ENCODE measurements around the gene WDR70. TPM values are rescaled to one million over a fixed set of nuclear protein-coding genes. Genes with fewer than 3 reads are reported as not detected.

Gene WDR70
- total and polyA plus RNA-seq, 3 experiments from 2014 or later = 15.5 to 39.1 (median 36.5) TPM

DNA sequence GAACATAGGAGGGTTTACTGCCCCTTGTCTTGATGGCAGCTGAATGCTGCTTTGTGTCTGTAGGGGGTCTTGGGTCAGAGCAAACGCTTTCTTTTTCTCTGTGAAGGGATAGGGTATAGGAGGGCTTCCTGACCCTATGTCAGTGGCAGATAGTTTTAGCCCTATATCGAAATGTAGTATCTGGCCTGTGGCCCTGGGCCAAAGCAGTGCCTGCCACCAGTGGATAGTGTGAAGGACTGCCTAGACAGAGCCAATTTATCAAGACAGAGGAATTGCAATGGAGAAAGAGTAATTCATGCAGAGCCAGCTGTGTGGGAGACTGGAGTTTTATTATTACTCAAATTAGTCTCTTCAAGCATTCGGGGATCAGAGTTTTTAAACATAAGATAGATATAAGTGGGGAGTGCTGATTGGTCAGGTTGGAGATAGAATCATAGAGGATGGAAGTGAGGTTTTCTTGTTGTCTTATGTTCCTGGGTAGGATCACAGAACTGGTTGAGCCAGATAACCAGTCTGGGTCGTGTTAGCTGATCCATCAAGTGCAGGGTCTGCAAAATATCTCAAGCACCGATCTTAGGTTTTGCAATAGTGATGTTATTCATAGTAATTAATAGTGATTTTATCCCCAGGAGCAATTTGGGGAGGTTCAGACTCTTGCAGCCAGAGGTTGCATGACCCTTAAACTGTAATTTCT is 282.3 kb downstream of the WDR70 start:
- DNase-seq = no peak
- Histone ChIP-seq H3K27ac (ENCODE audit: low read depth, low read length) (no peak overlapping the region), H3K4me3 (ENCODE audit: low read length) (no peak overlapping the region), H3K27me3 (ENCODE audit: insufficient read depth, low read length, poor library complexity, severe bottlenecking) (no peaks in the 10 kb centered on the region), H3K9me3 (ENCODE audit: low read length) (no peaks in the 10 kb centered on the region), H3K36me3 (ENCODE audit: insufficient read depth, low read length) (no peaks in the 10 kb centered on the region), H3K4me1 (ENCODE audit: insufficient read depth, low read length) (no peaks in the 10 kb centered on the region)
- Mint-ChIP-seq H3K9me3 (no peaks in the 10 kb centered on the region), H3K36me3 (peaks cover 4 to 8% (median 5%) of the 10 kb centered on the region in 3 donors), H3K4me3 (no peak overlapping the region), H3K4me1 (peaks cover 8 to 24% (median 14%) of the 10 kb centered on the region in 3 donors), H3K27ac (no peak overlapping the region), H3K27me3 (no peaks in the 10 kb centered on the region)
- POLR2A ChIA-PET = no interaction called here
- CTCF ChIA-PET = no interaction called here

DNA sequence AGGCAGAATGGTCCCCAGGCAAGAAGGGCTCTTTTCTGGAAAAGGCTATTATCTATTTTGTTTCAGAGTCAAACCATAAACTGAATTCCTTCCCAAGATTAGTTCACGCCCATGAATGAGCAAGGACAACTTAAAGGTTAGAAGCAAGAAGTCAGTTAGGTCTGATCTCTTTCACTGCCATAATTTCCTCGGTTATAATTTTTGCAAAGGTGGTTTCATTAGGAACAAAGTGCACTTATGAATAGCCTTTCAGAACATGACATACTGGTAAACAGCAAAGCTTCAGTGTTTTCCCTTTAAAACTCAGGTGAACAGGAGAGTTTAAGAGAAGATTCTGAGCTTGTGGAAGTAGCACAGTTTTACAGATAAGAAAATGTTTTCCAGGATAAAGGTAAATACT is 282.8 kb downstream of the WDR70 start:
- H3K4me1 Mint-ChIP-seq = peaks cover 8 to 24% (median 14%) of the 10 kb centered on the region in 3 donors
- Histone ChIP-seq H3K36me3 (ENCODE audit: insufficient read depth, low read length) (no peaks in the 10 kb centered on the region), H3K27ac (ENCODE audit: low read depth, low read length) (no peak overlapping the region), H3K27me3 (ENCODE audit: insufficient read depth, low read length, poor library complexity, severe bottlenecking) (no peaks in the 10 kb centered on the region), H3K4me1 (ENCODE audit: insufficient read depth, low read length) (no peaks in the 10 kb centered on the region), H3K9me3 (ENCODE audit: low read length) (no peaks in the 10 kb centered on the region), H3K4me3 (ENCODE audit: low read length) (no peak overlapping the region)
- ChIA-PET POLR2A (no interaction called here), CTCF (no interaction called here)
- no peak overlapping the region for H3K4me3 Mint-ChIP-seq
- H3K27ac Mint-ChIP-seq = no peak overlapping the region
- H3K27me3 Mint-ChIP-seq = no peaks in the 10 kb centered on the region
- DNase-seq = no peak
- peaks cover 4 to 7% (median 5%) of the 10 kb centered on the region in 3 donors for H3K36me3 Mint-ChIP-seq
- H3K9me3 Mint-ChIP-seq = no peaks in the 10 kb centered on the region

- ChIA-PET CTCF (no interaction called here), POLR2A (no interaction called here)
- Mint-ChIP-seq H3K4me3 (no peak overlapping the region), H3K9me3 (no peaks in the 10 kb centered on the region), H3K4me1 (peaks cover 8 to 24% (median 14%) of the 10 kb centered on the region in 3 donors), H3K36me3 (peaks cover 4 to 6% (median 5%) of the 10 kb centered on the region in 3 donors), H3K27ac (peak overlapping the region in 1 of 8 donors; percentile 15), H3K27me3 (no peaks in the 10 kb centered on the region)
- Histone ChIP-seq H3K4me1 (ENCODE audit: insufficient read depth, low read length) (no peaks in the 10 kb centered on the region), H3K4me3 (ENCODE audit: low read length) (no peak overlapping the region), H3K27ac (ENCODE audit: low read depth, low read length) (no peak overlapping the region), H3K27me3 (ENCODE audit: insufficient read depth, low read length, poor library complexity, severe bottlenecking) (no peaks in the 10 kb centered on the region), H3K9me3 (ENCODE audit: low read length) (no peaks in the 10 kb centered on the region), H3K36me3 (ENCODE audit: insufficient read depth, low read length) (no peaks in the 10 kb centered on the region)
- no peak for DNase-seq
Observed at GRCh38 chr5:37662362-37662761, 283.2 kb downstream of the WDR70 start.

GRCh38 chr5:37662789-37663485 is 283.8 kb downstream of the WDR70 start:
- Mint-ChIP-seq H3K27ac (peak overlapping the region in 1 of 8 donors; percentile 15), H3K4me3 (no peak overlapping the region), H3K9me3 (no peaks in the 10 kb centered on the region), H3K4me1 (peaks cover 8 to 24% (median 9%) of the 10 kb centered on the region in 3 donors), H3K27me3 (no peaks in the 10 kb centered on the region), H3K36me3 (peaks cover 4 to 6% (median 5%) of the 10 kb centered on the region in 3 donors)
- H3K9me3 ChIP-seq (ENCODE audit: low read length) = no peaks in the 10 kb centered on the region
- DNase-seq = no peak
- no peaks in the 10 kb centered on the region for H3K4me1 ChIP-seq (ENCODE audit: insufficient read depth, low read length)
- H3K36me3 ChIP-seq (ENCODE audit: insufficient read depth, low read length) = no peaks in the 10 kb centered on the region
- H3K4me3 ChIP-seq (ENCODE audit: low read length) = no peak overlapping the region
- ChIA-PET POLR2A (no interaction called here), CTCF (no interaction called here)
- no peaks in the 10 kb centered on the region for H3K27me3 ChIP-seq (ENCODE audit: insufficient read depth, low read length, poor library complexity, severe bottlenecking)
- no peak overlapping the region for H3K27ac ChIP-seq (ENCODE audit: low read depth, low read length)

- H3K27me3 ChIP-seq (ENCODE audit: insufficient read depth, low read length, poor library complexity, severe bottlenecking) = no peaks in the 10 kb centered on the region
- Mint-ChIP-seq H3K36me3 (peaks cover 4 to 6% (median 5%) of the 10 kb centered on the region in 3 donors), H3K9me3 (no peaks in the 10 kb centered on the region), H3K4me3 (no peak overlapping the region), H3K27ac (no peak overlapping the region), H3K27me3 (no peaks in the 10 kb centered on the region), H3K4me1 (peaks cover 5 to 21% (median 8%) of the 10 kb centered on the region in 3 donors)
- no peaks in the 10 kb centered on the region for H3K9me3 ChIP-seq (ENCODE audit: low read length)
- H3K4me3 ChIP-seq (ENCODE audit: low read length) = no peak overlapping the region
- ChIA-PET CTCF (no interaction called here), POLR2A (no interaction called here)
- H3K36me3 ChIP-seq (ENCODE audit: insufficient read depth, low read length) = no peaks in the 10 kb centered on the region
- no peak overlapping the region for H3K27ac ChIP-seq (ENCODE audit: low read depth, low read length)
- no peaks in the 10 kb centered on the region for H3K4me1 ChIP-seq (ENCODE audit: insufficient read depth, low read length)
- DNase-seq = no peak
Observed at GRCh38 chr5:37663538-37663937, 284.4 kb downstream of the WDR70 start.

GRCh38 chr5:37664551-37664950 is 285.4 kb downstream of the WDR70 start:
- Mint-ChIP-seq H3K27ac (no peak overlapping the region), H3K36me3 (peaks cover 5 to 7% (median 6%) of the 10 kb centered on the region in 3 donors), H3K4me3 (no peak overlapping the region), H3K27me3 (no peaks in the 10 kb centered on the region), H3K4me1 (peaks cover 5 to 18% (median 8%) of the 10 kb centered on the region in 3 donors), H3K9me3 (peaks cover 0 to 2% (median 0%) of the 10 kb centered on the region in 5 donors)
- ChIA-PET CTCF (no interaction called here), POLR2A (no interaction called here)
- Histone ChIP-seq H3K4me3 (ENCODE audit: low read length) (no peak overlapping the region), H3K9me3 (ENCODE audit: low read length) (no peaks in the 10 kb centered on the region), H3K27ac (ENCODE audit: low read depth, low read length) (no peak overlapping the region), H3K4me1 (ENCODE audit: insufficient read depth, low read length) (no peaks in the 10 kb centered on the region), H3K36me3 (ENCODE audit: insufficient read depth, low read length) (no peaks in the 10 kb centered on the region), H3K27me3 (ENCODE audit: insufficient read depth, low read length, poor library complexity, severe bottlenecking) (no peaks in the 10 kb centered on the region)
- no peak for DNase-seq

DNA sequence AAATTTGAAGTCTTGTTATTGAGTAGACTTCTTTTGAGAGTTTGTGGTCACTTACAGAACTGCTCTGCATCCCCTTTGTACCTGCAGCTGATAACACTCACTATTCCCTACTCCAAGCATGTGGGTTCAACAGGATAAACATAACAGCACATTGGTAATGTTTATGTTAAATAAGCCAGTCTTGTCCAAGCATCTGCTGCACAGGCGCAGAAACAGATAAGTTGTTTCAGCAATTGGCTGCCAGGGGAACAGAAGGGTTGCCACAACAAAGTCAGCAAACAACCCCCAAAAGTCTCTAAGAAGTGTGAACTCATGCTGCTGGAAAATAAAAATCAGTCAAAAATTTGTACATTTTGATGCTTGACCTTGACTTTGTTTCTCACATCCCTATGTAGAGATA is 286.2 kb downstream of the WDR70 start:
- ChIA-PET CTCF (no interaction called here), POLR2A (no interaction called here)
- H3K27ac ChIP-seq (ENCODE audit: low read depth, low read length) = no peak overlapping the region
- Mint-ChIP-seq H3K27me3 (no peaks in the 10 kb centered on the region), H3K4me1 (peaks cover 5 to 19% (median 11%) of the 10 kb centered on the region in 3 donors), H3K27ac (no peak overlapping the region), H3K36me3 (peaks cover 5 to 14% (median 6%) of the 10 kb centered on the region in 3 donors), H3K4me3 (no peak overlapping the region), H3K9me3 (peaks cover 0 to 2% (median 0%) of the 10 kb centered on the region in 5 donors)
- no peaks in the 10 kb centered on the region for H3K4me1 ChIP-seq (ENCODE audit: insufficient read depth, low read length)
- no peaks in the 10 kb centered on the region for H3K36me3 ChIP-seq (ENCODE audit: insufficient read depth, low read length)
- no peak for DNase-seq
- no peak overlapping the region for H3K4me3 ChIP-seq (ENCODE audit: low read length)
- no peaks in the 10 kb centered on the region for H3K9me3 ChIP-seq (ENCODE audit: low read length)
- H3K27me3 ChIP-seq (ENCODE audit: insufficient read depth, low read length, poor library complexity, severe bottlenecking) = no peaks in the 10 kb centered on the region

DNA sequence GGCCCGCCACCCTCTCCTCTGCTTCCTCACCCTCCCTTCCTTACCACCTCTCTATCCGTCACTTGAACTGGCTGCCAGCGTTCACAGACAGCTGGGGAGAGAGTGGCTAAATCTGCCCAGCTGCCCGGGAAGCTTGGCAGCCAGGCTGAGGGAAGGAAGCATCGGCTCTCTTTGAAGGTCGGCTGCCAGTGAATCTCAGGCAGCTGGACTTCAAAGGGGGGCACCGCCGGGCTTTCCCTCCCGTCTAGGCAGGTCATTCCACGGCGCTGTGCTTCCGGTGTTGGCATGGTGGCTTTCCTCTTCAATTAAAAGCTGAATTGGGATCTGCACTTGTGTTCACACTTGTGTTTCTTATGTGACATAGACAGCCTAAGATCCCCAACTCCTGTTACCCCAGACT is 286.8 kb downstream of the WDR70 start:
- H3K36me3 Mint-ChIP-seq = peaks cover 5 to 14% (median 6%) of the 10 kb centered on the region in 3 donors
- CTCF ChIA-PET = no interaction called here
- H3K27me3 Mint-ChIP-seq = no peaks in the 10 kb centered on the region
- H3K27ac ChIP-seq (ENCODE audit: low read depth, low read length) = no peak overlapping the region
- peaks cover 8 to 25% (median 13%) of the 10 kb centered on the region in 3 donors for H3K4me1 Mint-ChIP-seq
- no peak overlapping the region for H3K4me3 ChIP-seq (ENCODE audit: low read length)
- no peaks in the 10 kb centered on the region for H3K4me1 ChIP-seq (ENCODE audit: insufficient read depth, low read length)
- H3K9me3 ChIP-seq (ENCODE audit: low read length) = no peaks in the 10 kb centered on the region
- no peak for DNase-seq
- H3K9me3 Mint-ChIP-seq = peaks cover 0 to 2% (median 0%) of the 10 kb centered on the region in 5 donors
- no peak overlapping the region for H3K4me3 Mint-ChIP-seq
- H3K27me3 ChIP-seq (ENCODE audit: insufficient read depth, low read length, poor library complexity, severe bottlenecking) = no peaks in the 10 kb centered on the region
- no peaks in the 10 kb centered on the region for H3K36me3 ChIP-seq (ENCODE audit: insufficient read depth, low read length)
- POLR2A ChIA-PET = no interaction called here
- H3K27ac Mint-ChIP-seq = no peak overlapping the region

Measured in CD8-positive, alpha-beta memory T cell (primary cell).